ENCODE measurements around the gene CDK5RAP2.
"Not testable (repeated sequence)": the region's sequence is repeated elsewhere in the genome, so short reads cannot be mapped to it uniquely, and the experiment has no call there.

The CDK5RAP2 gene

GRCh38 chr9:120507936-120508510 lies 71.9 kb downstream of the CDK5RAP2 start:
- DNase-seq = no peak

- DNase-seq = no peak
These were observed 74.8 kb downstream of the CDK5RAP2 start for GRCh38 chr9:120505186-120505585.

GRCh38 chr9:120500733-120501132 lies 79.2 kb downstream of the CDK5RAP2 start:
- DNase-seq = no peak

GRCh38 chr9:120497865-120498264 lies 82.1 kb downstream of the CDK5RAP2 start:
- DNase-seq = not testable (repeated sequence)

GRCh38 chr9:120496438-120496837 lies 83.5 kb downstream of the CDK5RAP2 start:
- DNase-seq = not testable (repeated sequence)

- DNase-seq = no peak
These were observed 88.9 kb downstream of the CDK5RAP2 start for GRCh38 chr9:120490888-120491595.

- DNase-seq = no peak
These were observed 93.1 kb downstream of the CDK5RAP2 start for GRCh38 chr9:120486835-120487234.

- no peak for DNase-seq
These were observed 93.6 kb downstream of the CDK5RAP2 start for GRCh38 chr9:120486347-120486746.

- DNase-seq = no peak
These were observed 94.2 kb downstream of the CDK5RAP2 start for GRCh38 chr9:120485788-120486187.

GRCh38 chr9:120484162-120484561 lies 95.8 kb downstream of the CDK5RAP2 start:
- no peak for DNase-seq

GRCh38 chr9:120482424-120483186 lies 97.4 kb downstream of the CDK5RAP2 start:
- DNase-seq = no peak

GRCh38 chr9:120481846-120482245 lies 98.1 kb downstream of the CDK5RAP2 start:
- DNase-seq = no peak

- no peak for DNase-seq
These were observed 98.7 kb downstream of the CDK5RAP2 start for GRCh38 chr9:120481248-120481647.

GRCh38 chr9:120480707-120481106 lies 99.3 kb downstream of the CDK5RAP2 start:
- DNase-seq = no peak

- DNase-seq = no peak
These were observed 101.8 kb downstream of the CDK5RAP2 start for GRCh38 chr9:120478208-120478607.

- no peak for DNase-seq
These were observed 102.4 kb downstream of the CDK5RAP2 start for GRCh38 chr9:120477534-120478001.

GRCh38 chr9:120475341-120475740 lies 104.6 kb downstream of the CDK5RAP2 start:
- no peak for DNase-seq

GRCh38 chr9:120474591-120475243 lies 105.2 kb downstream of the CDK5RAP2 start:
- no peak for DNase-seq

- DNase-seq = no peak
These were observed 106.4 kb downstream of the CDK5RAP2 start for GRCh38 chr9:120473608-120474007.

- DNase-seq = no peak
These were observed 114.1 kb downstream of the CDK5RAP2 start for GRCh38 chr9:120465685-120466407.

GRCh38 chr9:120464887-120465421 lies 115.0 kb downstream of the CDK5RAP2 start:
- no peak for DNase-seq

- DNase-seq = no peak
These were observed 115.6 kb downstream of the CDK5RAP2 start for GRCh38 chr9:120464176-120464886.

All from activated CD8-positive, alpha-beta memory T cell treated with anti-CD3 and anti-CD28 coated beads, Interleukin-2, amount 50 U/mL, for 4 hours (primary cell).